Measurements from ENCODE around the gene CYLD.
A peak's percentile ranks its signal among the peaks of the same experiment; 100 is the strongest.

The CYLD gene

GRCh38 chr16:50789757-50790156 is 47.9 kb downstream of the CYLD start:
- DNase-seq: no peak

GRCh38 chr16:50791522-50791921 is 49.6 kb downstream of the CYLD start:
- DNase-seq: no peak

- DNase-seq: no peak
Measured at GRCh38 chr16:50796829-50797228, 54.9 kb downstream of the CYLD start.

GRCh38 chr16:50797456-50797855 is 55.6 kb downstream of the CYLD start:
- DNase-seq: no peak

- DNase-seq: no peak
Measured at GRCh38 chr16:50800074-50800473, 58.2 kb downstream of the CYLD start.

GRCh38 chr16:50801036-50801435 is 59.1 kb downstream of the CYLD start:
- no peak for DNase-seq

- no peak for DNase-seq
Measured at GRCh38 chr16:50802000-50802399, 60.1 kb downstream of the CYLD start.

- DNase-seq: no peak
Measured at GRCh38 chr16:50802961-50803360, 61.1 kb downstream of the CYLD start.

GRCh38 chr16:50804290-50804907 is 62.5 kb downstream of the CYLD start:
- DNase-seq: no peak

GRCh38 chr16:50806099-50807062 is 64.5 kb downstream of the CYLD start:
- peak; percentile 75 to 76 for DNase-seq

- DNase-seq: no peak
Measured at GRCh38 chr16:50808929-50809538, 67.1 kb downstream of the CYLD start.

- DNase-seq: no peak
Measured at GRCh38 chr16:50809561-50809960, 67.7 kb downstream of the CYLD start.

- DNase-seq: no peak
Measured at GRCh38 chr16:50810241-50810965, 68.5 kb downstream of the CYLD start.

GRCh38 chr16:50812046-50812445 is 70.2 kb downstream of the CYLD start:
- DNase-seq: no peak

GRCh38 chr16:50812876-50813466 is 71.1 kb downstream of the CYLD start:
- DNase-seq: no peak

- DNase-seq: peak in 1 of 2 experiments; percentile 1
Measured at GRCh38 chr16:50814052-50814451, 72.2 kb downstream of the CYLD start.

- DNase-seq: no peak
Measured at GRCh38 chr16:50814541-50814940, 72.7 kb downstream of the CYLD start.

GRCh38 chr16:50815382-50815781 is 73.5 kb downstream of the CYLD start:
- no peak for DNase-seq

- no peak for DNase-seq
Measured at GRCh38 chr16:50816901-50817555, 75.1 kb downstream of the CYLD start.

- no peak for DNase-seq
Measured at GRCh38 chr16:50818380-50818779, 76.5 kb downstream of the CYLD start.

GRCh38 chr16:50819706-50820105 is 77.8 kb downstream of the CYLD start:
- no peak for DNase-seq

- DNase-seq: no peak
Measured at GRCh38 chr16:50820225-50820624, 78.3 kb downstream of the CYLD start.

All from AML-193 (cell line).